ENCODE measurements around the gene OSBPL6.
A peak's percentile ranks its signal among the peaks of the same experiment; 100 is the strongest.

OSBPL6 gene

DNA sequence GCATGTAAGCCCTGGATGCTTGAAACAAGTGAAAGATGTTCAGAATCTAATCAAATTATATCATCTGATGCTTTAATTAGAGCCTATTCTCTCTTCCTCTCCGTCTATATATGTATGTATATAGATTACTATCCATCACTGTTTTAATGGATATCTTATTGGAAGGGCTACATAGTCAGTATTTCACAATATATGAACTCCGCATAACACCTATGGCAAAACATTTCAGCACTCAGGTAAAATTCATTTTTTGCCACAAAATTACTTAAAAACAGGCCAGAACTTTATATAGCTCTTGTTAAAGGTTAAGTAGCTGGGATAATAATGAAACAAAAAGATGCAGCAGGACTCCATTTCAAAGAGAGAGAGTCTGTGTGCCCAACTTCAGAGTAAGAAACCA, 258.0 kb downstream of the OSBPL6 start:
- peak overlapping the region; percentile 21 for H2AFZ ChIP-seq (ENCODE audit: low read length, unreplicated experiment)
- H3K27me3 ChIP-seq (ENCODE audit: insufficient read depth, low read length) = no peaks in the 10 kb centered on the region
- H3K27ac ChIP-seq (ENCODE audit: low read depth, low read length) = no peak overlapping the region
- H3K36me3 ChIP-seq (ENCODE audit: insufficient read depth, low read length) = no peaks in the 10 kb centered on the region
- peak overlapping the region; percentile 82; the same call in 1 of the 2 replicates for H3K4me3 ChIP-seq (ENCODE audit: low read depth, low read length)
- H3K4me1 ChIP-seq (ENCODE audit: control insufficient read depth, insufficient read depth, low read length, unreplicated experiment) = peaks cover 13% of the 10 kb centered on the region
- H3K79me2 ChIP-seq (ENCODE audit: control insufficient read depth, insufficient read depth, low read length, unreplicated experiment) = peaks cover 28% of the 10 kb centered on the region

Measured in ACC112 (cell line).